MCF 10A (cell line): Measurements from ENCODE around the gene PACRG. TPM values are rescaled to one million over a fixed set of nuclear protein-coding genes. Genes with fewer than 3 reads are reported as not detected.

ENCODE experiments used
- BruUV-seq: library from RNA; stranded (reverse); fragments of 400-500 nt; replicated peaks from 2 replicates; lab custom pipeline; 2021; lab: Mats Ljungman, UMichigan
- CTCF ChIA-PET: fragments of 300-600 bp; sonication (Branson Sonifier 250); formaldehyde crosslinking; extraction: SDS; loops from one replicate; lab custom pipeline; 2021; ENCODE audit warnings: antibody characterized with exemption, inconsistent platforms; lab: Yijun Ruan, JAX
- POLR2A ChIA-PET: fragments of 300-600, 350-650 bp; sonication (Branson Sonifier 250); formaldehyde crosslinking; extraction: SDS; loops from one replicate; lab custom pipeline; 2020; ENCODE audit warnings: antibody characterized with exemption, inconsistent platforms; lab: Yijun Ruan, JAX
- DNase-seq: peaks from one replicate; pipeline ENCODE4 v3.0.0-alpha.2; 2018; ENCODE audit not compliant: unreplicated experiment
- H3K27ac Mint-ChIP-seq: one replicate; pipeline ENCODE4 v1.8.0; 2022; ENCODE audit warnings: mild to moderate bottlenecking, low read depth, mixed read lengths; ENCODE audit not compliant: unreplicated experiment
- H3K27me3 Mint-ChIP-seq: one replicate; pipeline ENCODE4 v1.8.0; 2022; ENCODE audit warnings: mixed read lengths; ENCODE audit not compliant: insufficient read depth, unreplicated experiment
- H3K36me3 Mint-ChIP-seq: one replicate; pipeline ENCODE4 v1.8.0; 2022; ENCODE audit warnings: mild to moderate bottlenecking, moderate library complexity, mixed read lengths; ENCODE audit not compliant: insufficient read depth, unreplicated experiment
- H3K4me1 Mint-ChIP-seq: one replicate; pipeline ENCODE4 v1.8.0; 2022; ENCODE audit warnings: mixed read lengths; ENCODE audit not compliant: insufficient read depth, unreplicated experiment
- H3K4me3 Mint-ChIP-seq: one replicate; pipeline ENCODE4 v1.8.0; 2022; ENCODE audit warnings: mild to moderate bottlenecking, moderate library complexity, mixed read lengths; ENCODE audit not compliant: unreplicated experiment
- H3K9me3 Mint-ChIP-seq: one replicate; pipeline ENCODE4 v1.8.0; 2022; ENCODE audit warnings: mixed read lengths; ENCODE audit not compliant: unreplicated experiment
- intact Hi-C: fragments of 100-400 bp; cut with micrococcal nuclease; formaldehyde crosslinking; loops from 2 replicates; pipeline ENCODE4 v1.14.1; 2022
- total RNA-seq: library from RNA; stranded (reverse); gene quantifications from 2 replicates; pipeline ENCODE4 v1.2.3, GENCODE V29; 2022
- TF ChIP-seq, protein P1 (sequence below): fragments of 200-600 bp; IDR thresholded peaks from one replicate; pipeline ENCODE4 v1.8.0; 2022; ENCODE audit warnings: antibody characterized with exemption, mild to moderate bottlenecking; ENCODE audit not compliant: unreplicated experiment

PACRG gene
- total RNA-seq, 1 experiment from 2014 or later = not detected

DNA sequence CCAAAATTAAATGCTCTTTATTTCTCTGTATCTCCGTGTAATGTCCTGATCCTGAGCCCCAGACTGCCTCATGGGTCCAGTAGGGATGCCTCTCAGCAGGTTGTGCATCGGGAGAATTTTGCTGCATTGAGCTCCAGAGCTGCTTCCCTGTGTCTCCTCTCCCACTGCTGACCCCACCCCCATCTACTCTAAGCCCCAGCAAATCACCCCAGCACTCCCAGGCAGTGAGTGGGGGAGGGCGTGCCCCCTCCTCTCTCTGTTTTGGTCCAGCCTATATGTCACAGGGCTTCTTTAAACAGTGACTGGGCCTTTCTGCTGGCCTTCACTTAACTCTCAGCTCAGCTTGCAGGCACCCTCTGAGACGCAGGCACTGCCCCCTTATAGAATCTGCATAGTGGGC lies 458.0 kb downstream of the PACRG start:
- POLR2A ChIA-PET = interaction anchor here (0.6 kb wide), 1 partner anchor 116 kb away, joined by 3 read pairs; no protein-coding TSS in a partner anchor
- H3K4me1 Mint-ChIP-seq = no peaks in the 10 kb centered on the region
- no peaks in the 10 kb centered on the region for H3K27me3 Mint-ChIP-seq
- no peak overlapping the region for H3K4me3 Mint-ChIP-seq
- no peaks in the 10 kb centered on the region for H3K9me3 Mint-ChIP-seq
- no peak for DNase-seq
- TF ChIP-seq, protein P1, sequence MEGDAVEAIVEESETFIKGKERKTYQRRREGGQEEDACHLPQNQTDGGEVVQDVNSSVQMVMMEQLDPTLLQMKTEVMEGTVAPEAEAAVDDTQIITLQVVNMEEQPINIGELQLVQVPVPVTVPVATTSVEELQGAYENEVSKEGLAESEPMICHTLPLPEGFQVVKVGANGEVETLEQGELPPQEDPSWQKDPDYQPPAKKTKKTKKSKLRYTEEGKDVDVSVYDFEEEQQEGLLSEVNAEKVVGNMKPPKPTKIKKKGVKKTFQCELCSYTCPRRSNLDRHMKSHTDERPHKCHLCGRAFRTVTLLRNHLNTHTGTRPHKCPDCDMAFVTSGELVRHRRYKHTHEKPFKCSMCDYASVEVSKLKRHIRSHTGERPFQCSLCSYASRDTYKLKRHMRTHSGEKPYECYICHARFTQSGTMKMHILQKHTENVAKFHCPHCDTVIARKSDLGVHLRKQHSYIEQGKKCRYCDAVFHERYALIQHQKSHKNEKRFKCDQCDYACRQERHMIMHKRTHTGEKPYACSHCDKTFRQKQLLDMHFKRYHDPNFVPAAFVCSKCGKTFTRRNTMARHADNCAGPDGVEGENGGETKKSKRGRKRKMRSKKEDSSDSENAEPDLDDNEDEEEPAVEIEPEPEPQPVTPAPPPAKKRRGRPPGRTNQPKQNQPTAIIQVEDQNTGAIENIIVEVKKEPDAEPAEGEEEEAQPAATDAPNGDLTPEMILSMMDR = no peak
- no TSS peak for BruUV-seq
- no peaks in the 10 kb centered on the region for H3K36me3 Mint-ChIP-seq
- CTCF ChIA-PET = interaction anchor here (1.0 kb wide), 1 partner anchor 278 kb away, joined by 3 read pairs; no protein-coding TSS in a partner anchor
- intact Hi-C loops = no loop called here
- H3K27ac Mint-ChIP-seq = no peak overlapping the region

DNA sequence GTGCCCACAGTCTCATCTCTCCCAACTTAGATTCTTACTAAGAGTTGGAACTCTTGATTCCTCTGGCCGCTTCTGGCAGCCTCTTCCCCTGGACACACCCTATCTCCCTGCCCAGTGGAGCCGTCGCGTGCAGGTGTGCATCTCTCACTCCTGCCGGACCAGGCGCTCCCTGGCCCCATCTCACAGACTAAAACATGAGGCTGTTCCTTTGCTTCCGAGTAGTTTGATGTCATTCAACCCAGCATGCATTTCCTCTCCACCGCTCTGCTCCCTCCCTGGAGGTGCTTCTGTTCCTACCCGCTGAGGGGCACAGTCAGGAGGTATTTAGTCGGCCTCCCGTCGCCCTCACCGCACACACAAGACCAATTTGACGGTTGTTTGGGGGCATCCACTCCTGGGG lies 458.8 kb downstream of the PACRG start:
- H3K4me3 Mint-ChIP-seq = no peak overlapping the region
- H3K27ac Mint-ChIP-seq = no peak overlapping the region
- no peaks in the 10 kb centered on the region for H3K9me3 Mint-ChIP-seq
- intact Hi-C loops = no loop called here
- H3K4me1 Mint-ChIP-seq = no peaks in the 10 kb centered on the region
- H3K27me3 Mint-ChIP-seq = no peaks in the 10 kb centered on the region
- no peak for DNase-seq
- ChIA-PET CTCF (no interaction called here), POLR2A (interaction anchor here (0.6 kb wide), 1 partner anchor 115 kb away, joined by 3 read pairs; no protein-coding TSS in a partner anchor)
- no peaks in the 10 kb centered on the region for H3K36me3 Mint-ChIP-seq
- TF ChIP-seq, protein P1 = no peak
- no TSS peak for BruUV-seq

DNA sequence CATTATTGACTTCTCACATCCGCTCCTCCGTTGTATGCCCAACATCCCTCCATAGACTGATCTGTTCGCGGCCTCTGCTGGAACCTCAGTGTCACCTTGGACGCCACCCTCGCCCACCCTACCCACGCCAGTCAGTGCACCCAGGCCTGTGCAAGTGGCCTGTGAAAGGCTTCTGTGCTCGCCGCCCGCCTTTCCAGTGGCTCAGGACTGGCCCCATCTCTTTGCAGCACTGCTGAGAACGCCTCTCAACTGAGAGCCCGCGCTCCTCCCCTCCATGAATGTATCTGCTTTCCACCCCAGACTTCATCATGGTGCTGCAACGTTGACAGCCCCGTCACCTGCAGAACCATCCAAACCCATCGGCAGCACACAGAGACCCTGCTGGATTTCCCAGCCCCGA lies 459.4 kb downstream of the PACRG start:
- Mint-ChIP-seq H3K36me3 (no peaks in the 10 kb centered on the region), H3K4me1 (no peaks in the 10 kb centered on the region), H3K27me3 (no peaks in the 10 kb centered on the region), H3K9me3 (no peaks in the 10 kb centered on the region), H3K27ac (no peak overlapping the region), H3K4me3 (no peak overlapping the region)
- CTCF ChIA-PET = no interaction called here
- no peak for DNase-seq
- TF ChIP-seq, protein P1 = no peak
- POLR2A ChIA-PET = no interaction called here
- BruUV-seq = no TSS peak
- intact Hi-C loops = no loop called here

DNA sequence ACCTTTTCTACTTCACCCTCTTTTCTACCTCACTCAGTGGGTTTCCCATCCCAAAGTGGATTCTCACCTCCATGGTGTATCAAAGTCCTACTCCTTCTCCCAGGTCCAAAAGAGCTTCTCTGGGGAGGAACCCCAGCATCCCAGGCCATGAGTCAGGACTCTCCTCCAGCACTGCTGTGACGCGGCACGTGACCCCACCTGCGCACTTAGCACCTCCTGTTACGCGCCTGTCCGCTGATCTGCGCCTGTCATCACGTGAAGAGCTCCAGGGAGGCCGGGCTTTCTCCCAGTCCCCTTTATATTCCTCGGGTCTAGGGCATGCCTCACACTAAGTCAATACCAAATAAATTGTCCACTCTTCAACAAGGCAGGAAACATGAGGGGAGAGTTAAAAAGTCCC lies 459.8 kb downstream of the PACRG start:
- no peak overlapping the region for H3K27ac Mint-ChIP-seq
- ChIA-PET POLR2A (interaction anchor here (0.6 kb wide), 1 partner anchor 233 kb away, joined by 4 read pairs; no protein-coding TSS in a partner anchor), CTCF (no interaction called here)
- H3K4me1 Mint-ChIP-seq = no peaks in the 10 kb centered on the region
- no peak for DNase-seq
- no peaks in the 10 kb centered on the region for H3K9me3 Mint-ChIP-seq
- no peaks in the 10 kb centered on the region for H3K36me3 Mint-ChIP-seq
- intact Hi-C loops = no loop called here
- TF ChIP-seq, protein P1 = no peak
- no TSS peak for BruUV-seq
- H3K4me3 Mint-ChIP-seq = no peak overlapping the region
- H3K27me3 Mint-ChIP-seq = no peaks in the 10 kb centered on the region
